OCI-LY1 (cell line): ENCODE results near the gene MAN1A1.

Experiments
- H2AFZ ChIP-seq: fragments of 200-600 bp; sonication (generic), shearing (Covaris generic); 2 replicates; pipeline ENCODE4 v1.6.0; 2014; ENCODE audit warnings: antibody characterized with exemption, mild to moderate bottlenecking, low read length
- H3F3A ChIP-seq: fragments of 200-600 bp; sonication (generic), shearing (Covaris generic); 2 replicates; pipeline ENCODE4 v1.6.0; 2014; ENCODE audit warnings: mild to moderate bottlenecking, antibody characterized with exemption, low read length, moderate library complexity; ENCODE audit not compliant: insufficient read depth
- H3K27ac ChIP-seq: fragments of 200-600 bp; sonication (generic); 2 replicates; pipeline ENCODE4 v1.5.1; 2014; ENCODE audit warnings: low read length, mixed run types, mild to moderate bottlenecking, low read depth; ENCODE audit not compliant: poor library complexity, severe bottlenecking
- H3K27me3 ChIP-seq: fragments of 200-600 bp; sonication (generic); 2 replicates; pipeline ENCODE4 v1.6.0; 2014; ENCODE audit warnings: antibody characterized with exemption, mild to moderate bottlenecking, low read length, moderate library complexity; ENCODE audit not compliant: insufficient read depth
- H3K36me3 ChIP-seq: fragments of 200-600 bp; sonication (generic); 2 replicates; pipeline ENCODE4 v1.6.1; 2014; ENCODE audit warnings: mild to moderate bottlenecking, antibody characterized with exemption, low read length, moderate library complexity, mixed read lengths; ENCODE audit not compliant: insufficient read depth
- H3K4me1 ChIP-seq: fragments of 200-600 bp; sonication (generic); 2 replicates; pipeline ENCODE4 v1.5.1; 2014; ENCODE audit warnings: mild to moderate bottlenecking, low read length, moderate library complexity; ENCODE audit not compliant: insufficient read depth, severe bottlenecking
- H3K4me2 ChIP-seq: fragments of 200-600 bp; sonication (generic), shearing (Covaris generic); 2 replicates; pipeline ENCODE4 v1.6.1; 2014; ENCODE audit warnings: low read length
- H3K4me3 ChIP-seq: fragments of 200-600 bp; sonication (generic); 2 replicates; pipeline ENCODE4 v1.5.1; 2014; ENCODE audit warnings: low read length, low read depth, mild to moderate bottlenecking, mixed read lengths; ENCODE audit not compliant: poor library complexity, severe bottlenecking
- H3K79me2 ChIP-seq: fragments of 200-600 bp; shearing (Covaris generic); 2 replicates; pipeline ENCODE4 v1.6.1; 2016; ENCODE audit warnings: mixed run types, low read length, mixed read lengths; ENCODE audit not compliant: insufficient read depth
- H3K9ac ChIP-seq: fragments of 200-600 bp; sonication (generic), shearing (Covaris generic); 2 replicates; pipeline ENCODE4 v1.6.1; 2014; ENCODE audit warnings: mild to moderate bottlenecking, low read length, mixed read lengths
- H3K9me2 ChIP-seq: fragments of 200-600 bp; sonication (generic), shearing (Covaris generic); 2 replicates; pipeline ENCODE4 v1.6.1; 2014; ENCODE audit warnings: low read depth, mild to moderate bottlenecking, low read length, mixed read lengths
- H3K9me3 ChIP-seq: fragments of 200-600 bp; shearing (Covaris generic); 2 replicates; pipeline ENCODE4 v1.6.1; 2014; ENCODE audit warnings: low read length, mixed read lengths
- H4K20me1 ChIP-seq: fragments of 200-600 bp; sonication (generic), shearing (Covaris generic); 2 replicates; pipeline ENCODE4 v1.6.0; 2016; ENCODE audit warnings: mild to moderate bottlenecking, low read length; ENCODE audit not compliant: insufficient read depth
- CTCF ChIP-seq: fragments of 200-600 bp; sonication (generic), shearing (Covaris generic); IDR thresholded peaks from 2 replicates; pipeline ENCODE4 v1.5.1; 2017; ENCODE audit warnings: mild to moderate bottlenecking, antibody characterized with exemption, low read length, moderate library complexity, mixed read lengths
- EZH2 ChIP-seq: fragments of 200-600 bp; sonication (generic), shearing (Covaris generic); IDR thresholded peaks from 2 replicates; pipeline ENCODE4 v1.8.0; 2017; ENCODE audit warnings: borderline replicate concordance, mixed run types, mild to moderate bottlenecking, antibody characterized with exemption, low read length, moderate library complexity, mixed read lengths

The MAN1A1 gene

GRCh38 chr6:119261944-119262284 lies 87.6 kb downstream of the MAN1A1 start:
- Histone ChIP-seq H3K4me2 (no peak overlapping the region), H3K36me3 (no peaks in the 10 kb centered on the region), H3K9me3 (no peaks in the 10 kb centered on the region), H3K27me3 (no peaks in the 10 kb centered on the region), H3F3A (no peaks in the 10 kb centered on the region), H4K20me1 (no peaks in the 10 kb centered on the region), H3K9ac (no peak overlapping the region), H3K79me2 (no peaks in the 10 kb centered on the region), H3K9me2 (no peaks in the 10 kb centered on the region), H3K4me1 (peaks cover 17% of the 10 kb centered on the region), H3K4me3 (no peak overlapping the region), H3K27ac (no peak overlapping the region), H2AFZ (no peak overlapping the region)
- TF ChIP-seq CTCF (no peak), EZH2 (no peak)

GRCh38 chr6:119259027-119259426 lies 90.5 kb downstream of the MAN1A1 start:
- no peak overlapping the region for H2AFZ ChIP-seq
- no peaks in the 10 kb centered on the region for H3K36me3 ChIP-seq
- no peak overlapping the region for H3K27ac ChIP-seq
- H3F3A ChIP-seq, result no peaks in the 10 kb centered on the region
- H3K9me3 ChIP-seq, result no peaks in the 10 kb centered on the region
- no peak overlapping the region for H3K9ac ChIP-seq
- H3K79me2 ChIP-seq, result no peaks in the 10 kb centered on the region
- H3K9me2 ChIP-seq, result no peaks in the 10 kb centered on the region
- TF ChIP-seq EZH2 (no peak), CTCF (no peak)
- no peak overlapping the region for H3K4me2 ChIP-seq
- H4K20me1 ChIP-seq, result no peaks in the 10 kb centered on the region
- no peaks in the 10 kb centered on the region for H3K27me3 ChIP-seq
- peaks cover 23% of the 10 kb centered on the region for H3K4me1 ChIP-seq
- no peak overlapping the region for H3K4me3 ChIP-seq

GRCh38 chr6:119257726-119258125 lies 91.8 kb downstream of the MAN1A1 start:
- no peak overlapping the region for H3K4me3 ChIP-seq
- H3F3A ChIP-seq, result no peaks in the 10 kb centered on the region
- no peaks in the 10 kb centered on the region for H3K36me3 ChIP-seq
- H3K4me1 ChIP-seq, result peaks cover 23% of the 10 kb centered on the region
- no peak overlapping the region for H3K27ac ChIP-seq
- H3K4me2 ChIP-seq, result no peak overlapping the region
- no peaks in the 10 kb centered on the region for H3K9me3 ChIP-seq
- no peaks in the 10 kb centered on the region for H3K79me2 ChIP-seq
- TF ChIP-seq EZH2, result no peak
- H4K20me1 ChIP-seq, result no peaks in the 10 kb centered on the region
- no peak overlapping the region for H2AFZ ChIP-seq
- H3K9me2 ChIP-seq, result no peaks in the 10 kb centered on the region
- no peaks in the 10 kb centered on the region for H3K27me3 ChIP-seq
- no peak overlapping the region for H3K9ac ChIP-seq

GRCh38 chr6:119256978-119257462 lies 92.5 kb downstream of the MAN1A1 start:
- peaks cover 23% of the 10 kb centered on the region for H3K4me1 ChIP-seq
- H4K20me1 ChIP-seq, result no peaks in the 10 kb centered on the region
- H3K4me2 ChIP-seq, result peak overlapping the region; percentile 38; the same call in 1 of the 2 replicates
- H3K9ac ChIP-seq, result no peak overlapping the region
- H2AFZ ChIP-seq, result peak overlapping the region; percentile 58; the same call in 1 of the 2 replicates
- TF ChIP-seq CTCF (no peak), EZH2 (no peak)
- H3K9me3 ChIP-seq, result no peaks in the 10 kb centered on the region
- H3K27ac ChIP-seq, result peak overlapping the region; percentile 42
- no peak overlapping the region for H3K4me3 ChIP-seq
- H3K9me2 ChIP-seq, result no peaks in the 10 kb centered on the region
- H3K36me3 ChIP-seq, result no peaks in the 10 kb centered on the region
- no peaks in the 10 kb centered on the region for H3F3A ChIP-seq
- no peaks in the 10 kb centered on the region for H3K27me3 ChIP-seq
- no peaks in the 10 kb centered on the region for H3K79me2 ChIP-seq
